ENCODE results near the gene USP3.

The USP3 gene

DNA sequence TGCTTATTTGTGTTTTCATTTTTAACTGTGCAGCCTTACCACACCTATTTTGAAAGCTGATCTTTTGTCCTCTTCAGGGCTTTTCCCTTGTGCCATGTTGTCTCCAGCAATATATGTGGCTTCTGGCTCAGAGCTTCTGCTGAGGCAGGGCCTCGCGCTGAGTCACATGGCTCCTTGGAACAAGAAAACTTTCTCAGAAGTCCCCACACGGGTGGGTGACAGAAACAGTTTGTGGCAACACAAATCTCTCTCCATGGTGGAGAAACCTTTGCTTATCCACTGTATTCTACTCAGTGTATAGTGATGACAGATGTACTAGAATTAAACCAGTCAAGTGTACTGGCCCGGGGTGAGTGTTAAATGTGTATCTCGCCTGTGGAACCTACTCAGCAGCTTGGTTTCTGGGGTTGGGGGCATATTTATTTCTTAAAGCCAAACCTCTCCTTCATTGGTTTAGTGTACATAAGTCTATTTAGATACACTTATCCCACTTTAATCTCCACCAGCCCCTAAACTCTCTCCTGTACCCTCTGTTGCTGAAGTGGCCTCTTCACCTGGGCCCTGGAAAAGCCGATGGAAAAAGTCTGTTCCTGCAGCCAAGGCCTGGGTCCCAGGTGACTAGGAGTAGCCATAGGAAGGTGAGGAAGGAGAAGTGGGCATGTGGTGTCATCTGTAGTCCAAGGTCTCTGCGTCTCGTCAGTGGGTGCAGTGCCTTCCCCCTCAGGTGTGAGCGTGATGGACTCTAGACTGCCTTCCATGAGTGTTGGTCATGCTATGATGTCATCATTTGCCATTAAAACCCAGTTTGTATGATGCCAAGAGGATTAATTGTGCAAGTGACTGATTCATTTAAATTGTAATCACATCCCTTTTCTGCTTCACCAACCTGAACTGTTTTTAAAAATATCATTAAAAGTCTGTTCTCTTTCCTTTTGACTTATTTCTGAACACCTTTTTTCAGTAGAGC lies 89.6 kb downstream of the USP3 start:
- DNase-seq (ENCODE audit: low spot score): no peak
- TF ChIP-seq, protein P1, sequence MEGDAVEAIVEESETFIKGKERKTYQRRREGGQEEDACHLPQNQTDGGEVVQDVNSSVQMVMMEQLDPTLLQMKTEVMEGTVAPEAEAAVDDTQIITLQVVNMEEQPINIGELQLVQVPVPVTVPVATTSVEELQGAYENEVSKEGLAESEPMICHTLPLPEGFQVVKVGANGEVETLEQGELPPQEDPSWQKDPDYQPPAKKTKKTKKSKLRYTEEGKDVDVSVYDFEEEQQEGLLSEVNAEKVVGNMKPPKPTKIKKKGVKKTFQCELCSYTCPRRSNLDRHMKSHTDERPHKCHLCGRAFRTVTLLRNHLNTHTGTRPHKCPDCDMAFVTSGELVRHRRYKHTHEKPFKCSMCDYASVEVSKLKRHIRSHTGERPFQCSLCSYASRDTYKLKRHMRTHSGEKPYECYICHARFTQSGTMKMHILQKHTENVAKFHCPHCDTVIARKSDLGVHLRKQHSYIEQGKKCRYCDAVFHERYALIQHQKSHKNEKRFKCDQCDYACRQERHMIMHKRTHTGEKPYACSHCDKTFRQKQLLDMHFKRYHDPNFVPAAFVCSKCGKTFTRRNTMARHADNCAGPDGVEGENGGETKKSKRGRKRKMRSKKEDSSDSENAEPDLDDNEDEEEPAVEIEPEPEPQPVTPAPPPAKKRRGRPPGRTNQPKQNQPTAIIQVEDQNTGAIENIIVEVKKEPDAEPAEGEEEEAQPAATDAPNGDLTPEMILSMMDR (IDR thresholded peaks at IDR 0.05; ENCODE audit: borderline replicate concordance, control extremely low read depth, extremely low read depth, insufficient read depth, missing control alignments): no peak
- in situ Hi-C loops (cut with MboI; ENCODE audit: low sequenced_read_pairs, unreplicated experiment): no loop called here

- in situ Hi-C loops (cut with MboI; ENCODE audit: low sequenced_read_pairs, unreplicated experiment): no loop called here
- TF ChIP-seq, protein P1 (IDR thresholded peaks at IDR 0.05; ENCODE audit: borderline replicate concordance, control extremely low read depth, extremely low read depth, insufficient read depth, missing control alignments): no peak
- no peak for DNase-seq (ENCODE audit: low spot score)
Measured at GRCh38 chr15:63595065-63595464, 90.7 kb downstream of the USP3 start.

DNA sequence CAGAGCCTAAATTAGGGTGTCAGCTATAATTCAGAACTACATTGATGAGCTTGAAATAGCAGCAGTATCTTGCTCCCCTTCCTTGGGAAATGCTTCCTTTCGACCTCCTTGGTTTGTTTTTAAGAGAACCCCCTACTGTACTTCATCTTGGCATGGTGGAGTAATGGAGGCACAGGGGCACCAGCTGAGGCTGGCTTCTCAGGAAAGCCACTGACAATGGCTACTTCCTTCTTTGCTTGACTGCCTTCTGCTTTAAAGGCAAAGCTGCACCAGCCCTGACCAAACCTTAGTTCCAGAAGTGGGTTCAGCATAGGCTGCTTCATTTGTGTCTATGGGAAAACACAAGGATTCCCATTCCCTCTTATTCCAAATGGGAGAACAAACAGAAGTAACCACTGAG lies 91.3 kb downstream of the USP3 start:
- in situ Hi-C loops (cut with MboI; ENCODE audit: low sequenced_read_pairs, unreplicated experiment): no loop called here
- TF ChIP-seq, protein P1 (IDR thresholded peaks at IDR 0.05; ENCODE audit: borderline replicate concordance, control extremely low read depth, extremely low read depth, insufficient read depth, missing control alignments): no peak
- no peak for DNase-seq (ENCODE audit: low spot score)

DNA sequence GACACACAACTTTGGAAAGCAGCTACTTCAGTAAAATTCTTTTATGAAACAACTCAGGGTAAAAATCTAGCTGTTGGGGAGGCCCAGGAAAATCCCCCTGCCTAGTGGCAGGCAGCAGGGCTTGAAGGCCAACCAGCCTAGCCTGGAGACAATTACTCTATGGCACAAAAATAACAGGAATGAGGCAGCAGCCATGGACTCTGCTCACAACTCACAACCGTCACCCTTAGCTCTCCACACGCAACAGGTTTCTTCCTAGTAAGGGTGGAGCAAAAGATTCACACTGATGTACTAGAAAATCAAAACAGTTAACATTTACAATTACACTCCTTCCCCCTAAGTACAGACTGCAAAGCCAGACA lies 92.3 kb downstream of the USP3 start:
- TF ChIP-seq, protein P1 (IDR thresholded peaks at IDR 0.05; ENCODE audit: borderline replicate concordance, control extremely low read depth, extremely low read depth, insufficient read depth, missing control alignments): no peak
- no peak for DNase-seq (ENCODE audit: low spot score)
- in situ Hi-C loops (cut with MboI; ENCODE audit: low sequenced_read_pairs, unreplicated experiment): no loop called here

DNA sequence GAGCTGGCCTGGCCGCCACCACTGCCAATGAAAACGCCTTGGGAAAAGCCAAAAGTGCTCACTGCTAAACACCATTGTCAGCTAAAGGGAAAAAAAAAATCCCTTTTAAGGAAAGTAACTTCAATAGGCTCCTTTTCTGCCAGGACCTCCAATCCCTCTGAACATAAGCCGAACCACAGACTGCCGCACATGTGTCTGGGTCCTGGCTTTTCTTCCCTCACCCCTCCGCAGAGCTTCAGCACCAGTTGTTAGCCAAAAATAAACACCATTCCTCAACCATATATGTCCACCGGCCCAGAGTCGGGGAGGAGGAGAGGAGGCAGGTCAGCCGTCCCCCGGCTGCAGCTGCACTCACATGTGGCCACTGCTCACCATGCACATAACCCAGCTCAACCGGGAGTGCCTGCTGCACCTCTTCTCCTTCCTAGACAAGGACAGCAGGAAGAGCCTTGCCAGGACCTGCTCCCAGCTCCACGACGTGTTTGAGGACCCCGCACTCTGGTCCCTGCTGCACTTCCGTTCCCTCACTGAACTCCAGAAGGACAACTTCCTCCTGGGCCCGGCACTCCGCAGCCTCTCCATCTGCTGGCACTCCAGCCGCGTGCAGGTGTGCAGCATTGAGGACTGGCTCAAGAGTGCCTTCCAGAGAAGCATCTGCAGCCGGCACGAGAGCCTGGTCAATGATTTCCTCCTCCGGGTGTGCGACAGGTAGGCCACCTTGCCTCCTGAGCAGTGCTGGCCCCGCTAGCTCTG lies 92.8 kb downstream of the USP3 start, which contains the start of gene FBXL22:
TSS of gene FBXL22 (plus strand) at position 350 of the 753 bp plus-strand sequence. CDS start at position 356, 6 bp downstream.
- TF ChIP-seq, protein P1 (IDR thresholded peaks at IDR 0.05; ENCODE audit: borderline replicate concordance, control extremely low read depth, extremely low read depth, insufficient read depth, missing control alignments): no peak
- in situ Hi-C loops (cut with MboI; ENCODE audit: low sequenced_read_pairs, unreplicated experiment): no loop called here
- no peak for DNase-seq (ENCODE audit: low spot score)

DNA sequence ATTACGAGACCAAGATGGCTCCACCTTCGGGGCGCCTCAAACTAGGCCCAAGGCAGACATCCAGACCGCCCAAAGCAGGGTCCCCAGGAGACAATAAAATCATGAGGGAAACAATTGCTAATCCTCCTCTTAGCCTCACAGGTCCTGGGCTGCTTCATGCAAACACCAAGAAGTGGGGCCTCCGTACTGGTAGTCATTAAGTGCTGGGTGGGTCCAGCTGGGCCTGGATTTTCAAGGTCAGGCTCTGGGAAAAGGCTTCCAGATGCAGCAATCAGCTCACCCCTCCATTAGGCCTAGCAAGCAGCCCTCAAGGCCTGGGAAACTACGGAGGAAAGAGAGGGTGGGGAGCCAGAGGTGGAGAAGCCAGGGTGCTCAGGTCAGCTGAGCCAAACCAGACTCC lies 93.4 kb downstream of the USP3 start:
- no peak for DNase-seq (ENCODE audit: low spot score)
- in situ Hi-C loops (cut with MboI; ENCODE audit: low sequenced_read_pairs, unreplicated experiment): no loop called here
- TF ChIP-seq, protein P1 (IDR thresholded peaks at IDR 0.05; ENCODE audit: borderline replicate concordance, control extremely low read depth, extremely low read depth, insufficient read depth, missing control alignments): no peak

Measured in GM13976 (cell line).